Measurements from ENCODE around the gene BET1. TPM values are rescaled to one million over a fixed set of nuclear protein-coding genes. Genes with fewer than 3 reads are reported as not detected.

Gene BET1
- total and polyA plus RNA-seq, 4 donors, result 17.6 to 45.4 (median 20.7) TPM

- H3K4me1 ChIP-seq (ENCODE audit: control insufficient read depth in 5 of 5, insufficient read depth in 5 of 5, low read length in 5 of 5), result no peaks in the 10 kb centered on the region
- DNase-seq, result no peak
- H3K4me3 ChIP-seq, result no peak overlapping the region
- H3K36me3 ChIP-seq (ENCODE audit: control insufficient read depth in 4 of 4, insufficient read depth in 4 of 4, low read length in 4 of 4), result no peaks in the 10 kb centered on the region
- H3K27ac ChIP-seq (ENCODE audit: low read depth in 1 of 2, low read length in 1 of 2), result no peak overlapping the region
- no peaks in the 10 kb centered on the region for H3K27me3 ChIP-seq (ENCODE audit: control insufficient read depth in 3 of 3, insufficient read depth in 3 of 3, low read length in 2 of 3)
- no peak overlapping the region for H3K9ac ChIP-seq (ENCODE audit: insufficient read depth in 1 of 2, low read length in 2 of 2)
- 60 to 63% methylated on average over 2 of the region's 2 CpGs for WGBS, 2 donors
- no peaks in the 10 kb centered on the region for H3K9me3 ChIP-seq (ENCODE audit: control insufficient read depth in 4 of 4, insufficient read depth in 3 of 4, low read length in 3 of 4)
- no peak for ATAC-seq (ENCODE audit: insufficient read depth, low FRiP score)
- no peak for TF ChIP-seq CTCF (IDR thresholded peaks at IDR 0.05; ENCODE audit: control extremely low read depth, extremely low read depth)
These were observed 41.4 kb upstream of the BET1 start for GRCh38 chr7:94045581-94045980.

GRCh38 chr7:94044806-94045205, 40.7 kb upstream of the BET1 start:
- TF ChIP-seq CTCF (IDR thresholded peaks at IDR 0.05; ENCODE audit: control extremely low read depth, extremely low read depth), result no peak
- Histone ChIP-seq H3K4me1 (ENCODE audit: control insufficient read depth in 5 of 5, insufficient read depth in 5 of 5, low read length in 5 of 5) (no peaks in the 10 kb centered on the region), H3K4me3 (no peak overlapping the region), H3K9me3 (ENCODE audit: control insufficient read depth in 4 of 4, insufficient read depth in 3 of 4, low read length in 3 of 4) (no peaks in the 10 kb centered on the region), H3K27me3 (ENCODE audit: control insufficient read depth in 3 of 3, insufficient read depth in 3 of 3, low read length in 2 of 3) (no peaks in the 10 kb centered on the region), H3K27ac (ENCODE audit: low read depth in 1 of 2, low read length in 1 of 2) (no peak overlapping the region), H3K36me3 (ENCODE audit: control insufficient read depth in 4 of 4, insufficient read depth in 4 of 4, low read length in 4 of 4) (no peaks in the 10 kb centered on the region), H3K9ac (ENCODE audit: insufficient read depth in 1 of 2, low read length in 2 of 2) (no peak overlapping the region)
- no peak for DNase-seq
- no peak for ATAC-seq (ENCODE audit: insufficient read depth, low FRiP score)

- H3K9ac ChIP-seq (ENCODE audit: insufficient read depth in 1 of 2, low read length in 2 of 2), result no peak overlapping the region
- DNase-seq (no peak), ATAC-seq (ENCODE audit: insufficient read depth, low FRiP score) (no peak)
- no peak overlapping the region for H3K27ac ChIP-seq (ENCODE audit: low read depth in 1 of 2, low read length in 1 of 2)
- H3K27me3 ChIP-seq (ENCODE audit: control insufficient read depth in 3 of 3, insufficient read depth in 3 of 3, low read length in 2 of 3), result no peaks in the 10 kb centered on the region
- TF ChIP-seq CTCF (IDR thresholded peaks at IDR 0.05; ENCODE audit: control extremely low read depth, extremely low read depth), result no peak
- no peak overlapping the region for H3K4me3 ChIP-seq
- 66 to 71% methylated on average over 1 of the region's 1 CpG for WGBS, 2 donors
- H3K36me3 ChIP-seq (ENCODE audit: control insufficient read depth in 4 of 4, insufficient read depth in 4 of 4, low read length in 4 of 4), result no peaks in the 10 kb centered on the region
- no peaks in the 10 kb centered on the region for H3K9me3 ChIP-seq (ENCODE audit: control insufficient read depth in 4 of 4, insufficient read depth in 3 of 4, low read length in 3 of 4)
- no peaks in the 10 kb centered on the region for H3K4me1 ChIP-seq (ENCODE audit: control insufficient read depth in 5 of 5, insufficient read depth in 5 of 5, low read length in 5 of 5)
These were observed 39.1 kb upstream of the BET1 start for GRCh38 chr7:94043299-94043698.

GRCh38 chr7:94042381-94042780, 38.2 kb upstream of the BET1 start:
- Histone ChIP-seq H3K9ac (ENCODE audit: insufficient read depth in 1 of 2, low read length in 2 of 2) (no peak overlapping the region), H3K4me1 (ENCODE audit: control insufficient read depth in 5 of 5, insufficient read depth in 5 of 5, low read length in 5 of 5) (no peaks in the 10 kb centered on the region), H3K36me3 (ENCODE audit: control insufficient read depth in 4 of 4, insufficient read depth in 4 of 4, low read length in 4 of 4) (no peaks in the 10 kb centered on the region), H3K27ac (ENCODE audit: low read depth in 1 of 2, low read length in 1 of 2) (no peak overlapping the region), H3K4me3 (no peak overlapping the region), H3K27me3 (ENCODE audit: control insufficient read depth in 3 of 3, insufficient read depth in 3 of 3, low read length in 2 of 3) (no peaks in the 10 kb centered on the region), H3K9me3 (ENCODE audit: control insufficient read depth in 4 of 4, insufficient read depth in 3 of 4, low read length in 3 of 4) (no peaks in the 10 kb centered on the region)
- DNase-seq (no peak), ATAC-seq (ENCODE audit: insufficient read depth, low FRiP score) (no peak)
- TF ChIP-seq CTCF (IDR thresholded peaks at IDR 0.05; ENCODE audit: control extremely low read depth, extremely low read depth), result no peak
- WGBS, 2 donors, result 82 to 94% methylated on average over 3 of the region's 3 CpGs
